CD4-positive, alpha-beta T cell treated with Interleukin-17A for 4 hours (primary cell): ENCODE results near the gene BAHCC1.
"Not testable (repeated sequence)": the region's sequence is repeated elsewhere in the genome, so short reads cannot be mapped to it uniquely, and the experiment has no call there.

ENCODE experiments used
- DNase-seq: peaks from one replicate; pipeline ENCODE4 v3.0.0-alpha.2; 2020; ENCODE audit warnings: mixed read lengths

BAHCC1 gene

DNA sequence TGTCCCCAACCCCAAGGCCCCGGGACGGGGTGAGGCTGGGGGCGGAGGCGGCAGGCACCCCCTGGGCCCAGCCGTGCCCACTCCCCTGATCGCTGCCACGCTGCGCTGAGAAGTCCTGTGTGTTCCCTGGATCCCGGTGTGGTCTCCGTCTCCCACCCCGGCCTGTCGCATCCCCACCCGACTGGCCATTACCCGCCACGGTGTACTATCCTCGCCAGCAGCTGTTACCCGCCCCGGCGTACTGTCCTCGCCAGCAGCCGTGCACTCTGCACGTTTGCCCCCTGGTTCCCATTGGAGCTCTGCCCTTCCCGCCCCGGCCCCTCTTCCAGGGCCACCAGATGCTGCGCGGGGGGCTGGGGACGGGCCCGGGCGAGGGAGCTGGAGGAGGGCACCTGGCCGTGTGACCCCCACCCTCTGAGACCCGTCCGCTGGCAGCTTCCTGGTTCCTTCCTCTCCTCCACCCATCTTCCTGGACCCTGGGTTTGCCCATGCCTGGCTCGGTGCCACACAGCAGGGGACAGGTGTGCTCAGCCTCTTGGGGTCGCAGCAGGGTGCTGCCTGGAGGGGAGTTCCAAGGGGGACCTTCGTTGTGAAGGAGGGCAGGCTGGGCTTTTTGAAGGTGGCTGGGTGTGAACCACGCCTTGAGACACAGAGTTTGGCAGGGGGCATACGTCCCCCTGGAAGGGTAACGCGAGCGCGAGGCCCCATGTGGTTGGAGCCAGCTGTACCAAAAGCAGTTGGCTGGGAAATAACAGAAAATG, 19.7 kb downstream of the BAHCC1 start:
- DNase-seq, result no peak

GRCh38 chr17:81415681-81416080, 20.4 kb downstream of the BAHCC1 start:
- no peak for DNase-seq

- no peak for DNase-seq
Measured at GRCh38 chr17:81416612-81417011, 21.4 kb downstream of the BAHCC1 start.

DNA sequence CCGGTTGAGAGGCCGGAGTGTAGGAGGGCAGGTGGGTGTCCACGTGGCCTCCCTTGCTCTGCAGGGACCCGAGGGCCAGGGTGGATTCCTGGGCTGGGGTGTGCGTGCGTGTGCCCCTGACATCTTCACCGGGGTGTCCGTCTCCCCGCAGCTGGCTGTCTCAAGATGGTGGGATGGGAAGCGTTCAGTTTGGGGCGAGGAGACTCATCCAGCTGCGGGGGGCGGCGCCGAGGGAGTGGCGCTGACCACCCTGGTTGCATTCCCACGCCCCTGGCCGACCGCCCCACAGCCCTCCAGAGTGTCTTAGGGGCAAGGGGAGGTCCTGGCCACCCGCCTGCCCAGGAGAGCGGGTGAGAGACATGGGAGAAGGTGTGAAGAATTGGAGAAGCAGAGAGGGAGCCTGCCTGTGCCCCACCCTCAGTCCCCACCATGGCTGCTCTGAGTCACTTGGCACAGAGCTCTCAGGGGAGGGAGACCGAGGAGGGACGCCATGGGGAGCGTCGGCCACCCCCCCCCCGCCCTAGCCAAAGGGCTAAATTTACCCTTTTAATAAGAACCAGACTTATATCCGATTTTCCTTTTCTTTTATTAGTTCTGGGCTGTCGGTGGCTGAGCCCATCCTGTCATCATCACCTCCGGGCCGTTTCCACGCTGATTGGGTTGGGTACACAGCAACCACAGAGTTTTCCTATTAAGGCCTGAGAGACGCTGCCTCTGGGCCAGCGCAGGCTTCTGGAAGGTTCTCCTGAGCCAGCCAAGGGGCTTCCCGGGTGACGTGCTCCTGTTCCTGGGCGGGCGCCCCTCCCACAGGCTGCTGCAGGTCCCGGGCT, 22.0 kb downstream of the BAHCC1 start:
- DNase-seq, result no peak

GRCh38 chr17:81417879-81418709, 22.8 kb downstream of the BAHCC1 start:
- DNase-seq, result no peak

DNA sequence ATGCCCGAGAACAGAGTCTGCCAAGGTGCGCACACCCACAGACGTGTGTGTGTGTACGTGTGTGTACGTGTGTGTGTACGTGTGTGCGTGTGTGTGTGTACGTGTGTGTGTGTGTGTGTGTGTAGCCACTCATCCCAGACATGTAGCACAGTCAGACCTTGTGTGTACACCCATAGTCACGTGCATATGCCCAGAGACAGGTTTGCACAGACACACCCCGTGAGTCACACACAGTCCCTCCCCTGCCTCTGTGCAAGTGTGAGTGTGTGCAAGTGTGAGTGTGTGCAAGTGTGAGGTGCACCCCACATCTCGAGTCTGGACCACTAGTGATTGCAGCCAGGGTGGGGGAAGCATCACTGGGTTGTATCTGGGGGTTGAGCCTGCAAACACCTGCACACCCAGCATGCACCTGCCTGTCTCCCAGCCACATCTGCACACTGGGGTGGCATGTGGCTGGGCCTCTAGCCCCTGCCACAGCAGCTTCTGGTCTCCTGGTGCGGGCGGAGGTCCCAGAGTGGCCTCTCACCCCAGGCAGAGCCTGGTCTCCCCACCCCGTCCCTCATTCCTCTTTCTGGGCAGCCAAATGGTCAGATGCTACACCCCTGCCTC, 23.6 kb downstream of the BAHCC1 start:
- no peak for DNase-seq

GRCh38 chr17:81419319-81419885, 24.1 kb downstream of the BAHCC1 start:
- no peak for DNase-seq

GRCh38 chr17:81419886-81420768, 24.9 kb downstream of the BAHCC1 start:
- no peak for DNase-seq

GRCh38 chr17:81420769-81421462, 25.7 kb downstream of the BAHCC1 start:
- no peak for DNase-seq

- no peak for DNase-seq
Measured at GRCh38 chr17:81422776-81423697, 27.8 kb downstream of the BAHCC1 start.

- DNase-seq, result no peak
Measured at GRCh38 chr17:81423698-81424071, 28.4 kb downstream of the BAHCC1 start.

- DNase-seq, result no peak
Measured at GRCh38 chr17:81424151-81425017, 29.1 kb downstream of the BAHCC1 start.

- not testable (repeated sequence) for DNase-seq
Measured at GRCh38 chr17:81425041-81425440, 29.8 kb downstream of the BAHCC1 start.

DNA sequence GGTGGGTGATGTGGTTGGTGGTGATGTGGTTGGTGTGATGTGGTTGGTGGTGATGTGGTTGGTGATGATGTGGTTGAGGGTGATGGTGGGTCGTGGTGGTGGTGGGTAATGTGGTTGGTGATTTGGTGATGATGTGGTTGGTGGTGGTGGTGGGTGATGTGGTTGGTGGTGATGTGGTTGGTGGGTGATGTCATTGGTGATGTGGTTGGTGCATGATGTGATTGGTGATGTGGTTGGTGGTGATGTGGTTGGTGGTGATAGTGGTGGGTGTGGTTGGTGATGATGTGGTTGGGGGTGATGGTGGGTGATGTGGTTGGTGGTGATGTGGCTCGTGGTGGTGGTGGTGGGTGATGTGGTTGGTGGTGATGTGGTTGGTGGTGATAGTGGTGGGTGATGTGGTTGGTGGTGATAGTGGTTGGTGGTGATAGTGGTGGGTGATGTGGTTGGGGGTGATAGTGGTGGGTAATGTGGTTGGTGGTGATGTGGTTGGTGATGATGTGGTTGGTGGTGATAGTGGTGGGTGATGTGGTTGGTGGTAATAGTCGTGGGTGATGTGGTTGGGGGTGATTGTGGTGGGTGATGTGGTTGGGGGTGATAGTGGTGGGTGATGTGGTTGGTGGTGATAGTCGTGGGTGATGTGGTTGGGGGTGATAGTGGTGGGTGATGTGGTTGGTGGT, 30.6 kb downstream of the BAHCC1 start:
- DNase-seq, result not testable (repeated sequence)

- no peak for DNase-seq
Measured at GRCh38 chr17:81426393-81427172, 31.3 kb downstream of the BAHCC1 start.

GRCh38 chr17:81427173-81428120, 32.2 kb downstream of the BAHCC1 start:
- DNase-seq, result no peak
